Brain microvascular endothelial cell (primary cell): Measurements from ENCODE around the gene CXCL5.
"Not testable (repeated sequence)": the region's sequence is repeated elsewhere in the genome, so short reads cannot be mapped to it uniquely, and the experiment has no call there.

Experiments
- DNase-seq: peaks from one replicate; pipeline ENCODE4 v3.0.0-alpha.2; 2020
- H3K27ac ChIP-seq: fragments of 250-450 bp; sonication (Bioruptor Pico); 2 replicates; pipeline ENCODE4 v1.5.1; 2020; ENCODE audit warnings: mild to moderate bottlenecking, moderate library complexity
- H3K27me3 ChIP-seq: fragments of 250-450 bp; sonication (Bioruptor Pico); replicated peaks from 2 replicates; pipeline ENCODE4 v1.5.1; 2020; ENCODE audit warnings: mild to moderate bottlenecking
- H3K36me3 ChIP-seq: fragments of 250-450 bp; sonication (Bioruptor Pico); replicated peaks from 2 replicates; pipeline ENCODE4 v1.5.1; 2020; ENCODE audit warnings: mild to moderate bottlenecking
- H3K4me3 ChIP-seq: 2 replicates; pipeline ENCODE4 v1.5.1; 2011; ENCODE audit warnings: low read depth, mild to moderate bottlenecking, control low read depth, low read length, moderate library complexity
- in situ Hi-C: cut with HindIII; loops from 2 replicates; pipeline ENCODE4 v1.10.0; 2017; ENCODE audit warnings: low sequenced_read_pairs, low pct_ligation_motif_present
- TF ChIP-seq, protein P1 (sequence below): IDR thresholded peaks from 2 replicates; pipeline ENCODE4 v1.5.1; 2011; ENCODE audit warnings: low read depth, mild to moderate bottlenecking, moderate library complexity, low read length, control low read depth, inconsistent platforms; ENCODE audit errors: missing control alignments

CXCL5 gene

DNA sequence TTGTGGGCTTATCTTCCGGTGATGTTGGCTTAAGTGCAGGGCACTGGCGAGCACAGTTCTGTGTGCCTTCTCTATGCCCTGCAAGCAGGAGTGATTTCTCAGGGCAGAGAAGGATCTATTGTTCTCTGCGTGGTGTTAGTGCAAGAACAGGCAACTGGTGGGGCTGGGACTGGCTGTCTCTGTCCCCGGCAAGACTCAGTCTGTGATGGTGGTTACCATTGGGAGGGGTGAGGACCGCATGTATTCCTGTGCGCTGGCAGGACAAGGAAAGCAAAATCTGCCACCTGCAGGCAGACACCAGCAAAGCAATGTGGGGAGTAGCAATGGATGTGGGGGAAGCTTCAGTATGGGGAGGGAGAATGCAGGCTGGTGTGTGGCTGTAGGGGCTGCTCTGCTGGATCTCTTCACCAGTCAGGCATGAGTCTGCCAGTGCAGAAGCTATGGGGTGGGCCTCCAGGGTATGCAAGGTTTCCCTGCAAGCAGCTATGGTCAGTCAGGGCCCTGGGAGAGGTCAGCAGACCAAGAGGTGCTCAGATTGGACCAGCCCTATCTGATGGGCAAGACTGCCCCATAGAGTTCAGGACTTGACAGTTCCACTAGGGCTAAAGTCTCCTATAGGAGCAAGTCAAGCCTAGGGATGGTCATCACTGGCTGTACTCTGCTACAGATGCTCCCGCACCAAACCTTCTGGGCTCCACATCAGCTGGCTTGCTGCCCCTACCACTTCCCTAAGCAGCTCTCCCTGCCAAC lies 33.4 kb downstream of the CXCL5 start:
- no peaks in the 10 kb centered on the region for H3K27me3 ChIP-seq
- no peaks in the 10 kb centered on the region for H3K36me3 ChIP-seq
- H3K4me3 ChIP-seq, result no peak overlapping the region
- TF ChIP-seq, protein P1, sequence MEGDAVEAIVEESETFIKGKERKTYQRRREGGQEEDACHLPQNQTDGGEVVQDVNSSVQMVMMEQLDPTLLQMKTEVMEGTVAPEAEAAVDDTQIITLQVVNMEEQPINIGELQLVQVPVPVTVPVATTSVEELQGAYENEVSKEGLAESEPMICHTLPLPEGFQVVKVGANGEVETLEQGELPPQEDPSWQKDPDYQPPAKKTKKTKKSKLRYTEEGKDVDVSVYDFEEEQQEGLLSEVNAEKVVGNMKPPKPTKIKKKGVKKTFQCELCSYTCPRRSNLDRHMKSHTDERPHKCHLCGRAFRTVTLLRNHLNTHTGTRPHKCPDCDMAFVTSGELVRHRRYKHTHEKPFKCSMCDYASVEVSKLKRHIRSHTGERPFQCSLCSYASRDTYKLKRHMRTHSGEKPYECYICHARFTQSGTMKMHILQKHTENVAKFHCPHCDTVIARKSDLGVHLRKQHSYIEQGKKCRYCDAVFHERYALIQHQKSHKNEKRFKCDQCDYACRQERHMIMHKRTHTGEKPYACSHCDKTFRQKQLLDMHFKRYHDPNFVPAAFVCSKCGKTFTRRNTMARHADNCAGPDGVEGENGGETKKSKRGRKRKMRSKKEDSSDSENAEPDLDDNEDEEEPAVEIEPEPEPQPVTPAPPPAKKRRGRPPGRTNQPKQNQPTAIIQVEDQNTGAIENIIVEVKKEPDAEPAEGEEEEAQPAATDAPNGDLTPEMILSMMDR, result peak; percentile 55
- no peak for DNase-seq
- no peak overlapping the region for H3K27ac ChIP-seq
- in situ Hi-C loops, result no loop called here

DNA sequence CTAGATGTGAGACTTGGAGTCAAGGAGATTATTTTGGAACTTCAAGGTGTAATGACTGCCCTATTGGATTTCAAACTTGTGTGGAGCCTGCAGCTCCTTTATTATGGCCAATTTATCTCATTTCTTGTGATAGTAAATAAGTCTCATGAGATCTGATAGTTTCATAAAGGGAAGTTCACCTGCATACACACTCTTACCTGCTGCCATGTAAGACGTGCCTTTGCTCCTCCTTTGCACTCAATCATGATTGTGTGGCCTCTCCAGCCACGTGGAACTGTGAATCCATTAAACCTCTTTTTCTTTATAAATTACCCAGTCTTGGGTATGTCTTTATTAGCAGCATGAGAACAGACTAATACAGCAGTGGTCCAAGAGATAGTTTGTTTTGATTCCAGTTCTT lies 35.8 kb downstream of the CXCL5 start:
- DNase-seq, result no peak
- Histone ChIP-seq H3K36me3 (no peaks in the 10 kb centered on the region), H3K4me3 (no peak overlapping the region), H3K27ac (no peak overlapping the region), H3K27me3 (no peaks in the 10 kb centered on the region)
- in situ Hi-C loops, result no loop called here
- TF ChIP-seq, protein P1, result no peak

DNA sequence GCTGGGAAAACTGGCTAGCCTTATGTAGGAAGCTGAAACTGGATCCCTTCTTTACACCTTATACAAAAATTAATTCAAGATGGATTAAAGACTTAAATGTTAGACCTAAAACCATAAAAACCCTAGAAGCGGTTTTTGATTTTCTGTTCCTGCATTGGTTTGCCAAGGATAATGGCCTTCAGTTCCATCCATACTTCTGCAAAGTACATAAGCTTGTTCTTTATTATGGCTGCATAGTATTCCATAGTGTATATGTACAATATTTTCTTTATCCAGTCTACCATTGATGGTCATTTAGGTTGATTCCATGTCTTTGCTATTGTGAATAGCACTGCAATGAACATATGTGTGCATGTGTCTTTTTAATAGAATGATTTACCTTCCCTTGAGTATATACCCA lies 39.4 kb downstream of the CXCL5 start:
- H3K27me3 ChIP-seq, in situ Hi-C loops, H3K36me3 ChIP-seq, H3K27ac ChIP-seq, DNase-seq, H3K4me3 ChIP-seq: not testable (repeated sequence)

GRCh38 chr4:73952352-73952751 lies 46.1 kb downstream of the CXCL5 start:
- Histone ChIP-seq H3K36me3 (no peaks in the 10 kb centered on the region), H3K27me3 (no peaks in the 10 kb centered on the region), H3K27ac (no peak overlapping the region), H3K4me3 (no peak overlapping the region)
- TF ChIP-seq, protein P1, result no peak
- in situ Hi-C loops, result no loop called here
- DNase-seq, result no peak

DNA sequence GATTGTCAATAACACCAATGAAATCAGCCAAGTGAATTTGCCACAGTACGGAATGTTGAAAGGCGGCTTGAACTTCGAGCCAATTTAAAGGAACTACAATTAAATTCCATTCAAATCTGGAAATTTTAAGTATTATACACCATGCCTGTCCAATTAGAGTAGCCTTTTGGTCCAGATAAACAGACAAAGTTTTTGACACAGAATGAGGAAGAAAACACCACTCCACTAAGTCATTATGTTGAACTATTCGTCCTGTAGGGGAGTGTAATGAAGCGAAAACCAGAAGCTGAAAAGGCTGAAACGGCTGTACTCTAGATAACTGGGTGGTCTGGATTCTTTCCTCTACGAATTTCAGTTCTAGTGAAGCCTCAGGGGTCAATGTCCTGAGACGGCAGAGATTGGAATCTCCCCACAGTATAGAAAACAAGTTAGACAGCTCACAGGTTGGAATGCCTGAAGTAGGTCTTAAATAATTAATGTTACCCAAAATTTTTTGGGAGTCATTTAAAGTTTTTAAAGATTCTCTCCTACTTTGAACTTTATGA lies 48.0 kb downstream of the CXCL5 start:
- H3K36me3 ChIP-seq, H3K27me3 ChIP-seq, H3K27ac ChIP-seq, in situ Hi-C loops, DNase-seq, H3K4me3 ChIP-seq: not testable (repeated sequence)

- H3K27me3 ChIP-seq, result no peaks in the 10 kb centered on the region
- no peaks in the 10 kb centered on the region for H3K36me3 ChIP-seq
- TF ChIP-seq, protein P1, result no peak
- no peak overlapping the region for H3K27ac ChIP-seq
- in situ Hi-C loops, result no loop called here
- no peak for DNase-seq
- H3K4me3 ChIP-seq, result no peak overlapping the region
Observed at GRCh38 chr4:73948990-73949706, 49.3 kb downstream of the CXCL5 start.
